Measurements from ENCODE around the gene RDH16. TPM values are rescaled to one million over a fixed set of nuclear protein-coding genes. Genes with fewer than 3 reads are reported as not detected.
"Not testable (repeated sequence)": the region's sequence is repeated elsewhere in the genome, so short reads cannot be mapped to it uniquely, and the experiment has no call there.

Gene RDH16
- total and polyA plus RNA-seq, 10 donors, result 0.86 to 3.9 (median 2.6) TPM

- Histone ChIP-seq H3K9me3 (peaks cover 0 to 8% (median 2%) of the 10 kb centered on the region in 8 donors), H3K27me3 (replicated peaks in 1 of 7) (no peaks in the 10 kb centered on the region), H3K4me1 (peaks cover 0 to 6% (median 0%) of the 10 kb centered on the region in 6 donors), H3K4me3 (no peak overlapping the region), H3K36me3 (no peaks in the 10 kb centered on the region), H3K27ac (no peak overlapping the region)
- TF ChIP-seq POLR2A (IDR thresholded peaks at IDR 0.05) (no peak), POLR2AphosphoS5 (IDR thresholded peaks at IDR 0.05) (no peak)
- TF ChIP-seq, protein P1, sequence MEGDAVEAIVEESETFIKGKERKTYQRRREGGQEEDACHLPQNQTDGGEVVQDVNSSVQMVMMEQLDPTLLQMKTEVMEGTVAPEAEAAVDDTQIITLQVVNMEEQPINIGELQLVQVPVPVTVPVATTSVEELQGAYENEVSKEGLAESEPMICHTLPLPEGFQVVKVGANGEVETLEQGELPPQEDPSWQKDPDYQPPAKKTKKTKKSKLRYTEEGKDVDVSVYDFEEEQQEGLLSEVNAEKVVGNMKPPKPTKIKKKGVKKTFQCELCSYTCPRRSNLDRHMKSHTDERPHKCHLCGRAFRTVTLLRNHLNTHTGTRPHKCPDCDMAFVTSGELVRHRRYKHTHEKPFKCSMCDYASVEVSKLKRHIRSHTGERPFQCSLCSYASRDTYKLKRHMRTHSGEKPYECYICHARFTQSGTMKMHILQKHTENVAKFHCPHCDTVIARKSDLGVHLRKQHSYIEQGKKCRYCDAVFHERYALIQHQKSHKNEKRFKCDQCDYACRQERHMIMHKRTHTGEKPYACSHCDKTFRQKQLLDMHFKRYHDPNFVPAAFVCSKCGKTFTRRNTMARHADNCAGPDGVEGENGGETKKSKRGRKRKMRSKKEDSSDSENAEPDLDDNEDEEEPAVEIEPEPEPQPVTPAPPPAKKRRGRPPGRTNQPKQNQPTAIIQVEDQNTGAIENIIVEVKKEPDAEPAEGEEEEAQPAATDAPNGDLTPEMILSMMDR (IDR thresholded peaks at IDR 0.05 in 8 of 11, conservative IDR thresholded peaks at IDR 0.05 in 3 of 11), result no peak
- WGBS, 5 donors, result 95 to 98% (median 96%) methylated on average over 4 of the region's 4 CpGs
- intact Hi-C loops (cut with DNase I; ENCODE audit: low total_unique reads), result no loop called here
- DNase-seq, result no peak
Observed at GRCh38 chr12:56943878-56944277, 13.5 kb downstream of the RDH16 start.

DNA sequence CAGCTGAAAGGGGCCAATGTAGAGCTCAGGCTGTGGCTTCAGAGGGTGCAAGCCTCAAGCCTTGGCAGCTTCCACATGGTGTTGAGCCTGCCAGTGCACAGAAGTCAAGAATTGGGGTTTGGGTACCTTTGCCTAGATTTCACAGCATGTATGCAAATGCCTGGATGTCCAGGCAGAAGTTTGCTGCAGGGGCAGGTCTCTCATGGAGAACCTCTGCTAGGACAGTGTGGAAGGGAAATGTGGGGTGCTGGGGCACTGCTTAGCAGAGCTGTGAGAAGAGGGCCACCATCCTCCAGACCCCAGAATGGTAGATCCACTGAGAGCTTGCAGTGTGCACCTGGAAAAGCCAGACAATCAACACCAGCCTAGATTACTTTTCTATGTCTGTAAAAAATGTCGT lies 14.0 kb downstream of the RDH16 start:
- H3K27me3 ChIP-seq (replicated peaks in 1 of 7); intact Hi-C loops (cut with DNase I; ENCODE audit: low total_unique reads); H3K9me3 ChIP-seq; H3K4me1 ChIP-seq; DNase-seq; H3K36me3 ChIP-seq; H3K4me3 ChIP-seq; H3K27ac ChIP-seq: not testable (repeated sequence)
- 84 to 95% (median 91%) methylated on average over 1 of the region's 1 CpG for WGBS, 5 donors

GRCh38 chr12:56941299-56942017 lies 15.9 kb downstream of the RDH16 start:
- TF ChIP-seq POLR2AphosphoS5 (IDR thresholded peaks at IDR 0.05), result no peak
- TF ChIP-seq, protein P1 (IDR thresholded peaks at IDR 0.05 in 8 of 11, conservative IDR thresholded peaks at IDR 0.05 in 3 of 11), result no peak
- no peak for TF ChIP-seq POLR2A (IDR thresholded peaks at IDR 0.05)

GRCh38 chr12:56940942-56941298 lies 16.5 kb downstream of the RDH16 start:
- H3K27me3 ChIP-seq (replicated peaks in 1 of 7); H3K4me1 ChIP-seq; H3K36me3 ChIP-seq; H3K9me3 ChIP-seq; DNase-seq; H3K27ac ChIP-seq; intact Hi-C loops (cut with DNase I; ENCODE audit: low total_unique reads); H3K4me3 ChIP-seq: not testable (repeated sequence)
- 17 to 20% methylated on average over 1 of the region's 4 CpGs; no CpG with 5 or more reads in 3 of the 5 donors for WGBS, 5 donors

More at GRCh38 chr12:56941299-56942017, 15.9 kb downstream of the RDH16 start:
- Histone ChIP-seq H3K9me3 (peaks cover 0 to 8% (median 2%) of the 10 kb centered on the region in 8 donors), H3K4me3 (no peak overlapping the region), H3K36me3 (no peaks in the 10 kb centered on the region), H3K27me3 (replicated peaks in 1 of 7) (no peaks in the 10 kb centered on the region), H3K4me1 (peaks cover 0 to 6% (median 0%) of the 10 kb centered on the region in 6 donors), H3K27ac (no peak overlapping the region)
- 0 to 48% (median 32%) methylated on average over 1 to 3 of the region's 3 CpGs for WGBS, 5 donors
- intact Hi-C loops (cut with DNase I; ENCODE audit: low total_unique reads), result no loop called here
- DNase-seq, result no peak

DNA sequence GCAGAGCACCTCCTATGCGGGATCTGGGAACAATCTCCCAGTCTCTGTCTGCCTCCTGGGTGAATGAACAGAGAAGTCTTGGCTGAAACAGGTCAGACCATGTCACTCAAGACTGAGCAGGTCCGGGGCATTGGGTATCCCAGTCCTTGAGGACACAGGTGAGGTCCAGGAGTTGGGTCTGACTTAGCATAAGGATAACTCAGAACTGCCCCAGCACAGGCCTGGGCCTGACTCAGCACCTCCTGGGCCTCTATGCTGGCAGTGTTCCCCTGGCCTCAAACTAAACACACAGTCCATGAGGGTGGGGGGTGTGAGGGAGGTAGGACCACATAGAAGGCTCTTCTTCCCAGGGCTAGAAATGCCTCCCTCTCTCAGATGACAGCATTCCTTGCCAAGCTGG lies 21.7 kb downstream of the RDH16 start:
- WGBS, 5 donors, result 88 to 98% (median 93%) methylated on average over 2 of the region's 2 CpGs
- H3K27ac ChIP-seq, result no peak overlapping the region
- H3K4me1 ChIP-seq, result peaks cover 0 to 28% (median 17%) of the 10 kb centered on the region in 6 donors
- no peaks in the 10 kb centered on the region for H3K36me3 ChIP-seq
- DNase-seq, result no peak
- no peak overlapping the region for H3K4me3 ChIP-seq
- no peaks in the 10 kb centered on the region for H3K9me3 ChIP-seq
- H3K27me3 ChIP-seq (replicated peaks in 1 of 7), result no peaks in the 10 kb centered on the region
- TF ChIP-seq, protein P1 (IDR thresholded peaks at IDR 0.05 in 8 of 11, conservative IDR thresholded peaks at IDR 0.05 in 3 of 11), result no peak
- TF ChIP-seq POLR2A (IDR thresholded peaks at IDR 0.05), result no peak
- no peak for TF ChIP-seq POLR2AphosphoS5 (IDR thresholded peaks at IDR 0.05)
- intact Hi-C loops (cut with DNase I; ENCODE audit: low total_unique reads), result no loop called here
